B cell (primary cell): Measurements from ENCODE around the gene TOLLIP. TPM values are rescaled to one million over a fixed set of nuclear protein-coding genes. Genes with fewer than 3 reads are reported as not detected.

Source experiments
- ATAC-seq: fragments of 200-7000 bp; cut with Tn5 transposase; one replicate; pipeline ENCODE4 v1.10.0; 2021; ENCODE audit warnings: low read depth, mild to moderate bottlenecking, moderate number of reproducible peaks, moderate library complexity
- CTCF ChIA-PET: fragments of 350-600 bp; sonication (Branson Sonifier 250); formaldehyde crosslinking; loops from one replicate; lab custom pipeline; 2021; ENCODE audit warnings: antibody characterized with exemption, inconsistent platforms; lab: Charles Lee
- POLR2A ChIA-PET: fragments of 350-600 bp; sonication (Branson Sonifier 250); formaldehyde crosslinking; loops from one replicate; lab custom pipeline; 2021; ENCODE audit warnings: antibody characterized with exemption; lab: Charles Lee
- DNase-seq: peaks from one replicate; pipeline ENCODE4 v3.0.0; 2013
- H2AFZ ChIP-seq: 2 replicates; pipeline ENCODE4 v1.6.1; 2012; ENCODE audit warnings: mild to moderate bottlenecking, low read depth, low read length; ENCODE audit not compliant: insufficient read depth, poor library complexity, severe bottlenecking
- H3K27ac ChIP-seq, 2 donors: 1 replicate in 1 of 2; 2 replicates in 1 of 2; pipeline ENCODE4 v1.5.1; 2012 to 2013; ENCODE audit warnings: low read length in 2 of 2, mild to moderate bottlenecking in 2 of 2, moderate library complexity in 1 of 2
- H3K27me3 ChIP-seq, 4 experiments: fragments of 200-600 bp in 1 of 4; sonication (generic) in 1 of 4; replicated peaks in 1 of 4; 1 replicate in 2 of 4; 2 replicates in 2 of 4; pipeline versions ENCODE4 v1.6.1 to v1.7.0; 2013 to 2016; ENCODE audit warnings: low read length in 3 of 4, mild to moderate bottlenecking in 2 of 4, mixed read lengths in 1 of 4, moderate library complexity in 1 of 4; ENCODE audit not compliant: insufficient read depth in 4 of 4, control insufficient read depth in 3 of 4; ENCODE audit errors: control extremely low read depth in 1 of 4
- H3K36me3 ChIP-seq, 2 experiments: replicated peaks in 1 of 2; 1 replicate in 1 of 2; 2 replicates in 1 of 2; pipeline versions ENCODE4 v1.6.1 to v1.7.1; 2013; ENCODE audit warnings: low read length in 1 of 2; ENCODE audit not compliant: insufficient read depth in 2 of 2, control insufficient read depth in 1 of 2; ENCODE audit errors: control extremely low read depth in 1 of 2, extremely low read depth in 1 of 2
- H3K4me1 ChIP-seq, 2 donors: fragments of 200-600 bp in 1 of 2; sonication (generic) in 1 of 2; 1 replicate in 1 of 2; 2 replicates in 1 of 2; pipeline versions ENCODE4 v1.5.1 to v1.6.1; 2013 to 2017; ENCODE audit warnings: low read length in 2 of 2; ENCODE audit not compliant: control insufficient read depth in 2 of 2, insufficient read depth in 2 of 2
- H3K4me2 ChIP-seq: replicated peaks from 2 replicates; pipeline ENCODE3; 2012; ENCODE audit warnings: mild to moderate bottlenecking, low read depth, low read length; ENCODE audit not compliant: poor library complexity, severe bottlenecking
- H3K4me3 ChIP-seq, 5 experiments: fragments of 200-600 bp in 1 of 5; sonication (generic) in 1 of 5; 1 replicate in 3 of 5; 2 replicates in 2 of 5; pipeline versions ENCODE4 v1.5.1 to v1.7.0; 2011 to 2016; ENCODE audit warnings: low read length in 4 of 5, mild to moderate bottlenecking in 4 of 5, low read depth in 2 of 5, control low read depth in 1 of 5, moderate library complexity in 1 of 5; ENCODE audit not compliant: insufficient read depth in 1 of 5; ENCODE audit errors: control extremely low read depth in 1 of 5, extremely low read depth in 1 of 5
- H3K79me2 ChIP-seq: fragments of 200-600 bp; sonication (generic); one replicate; pipeline ENCODE4 v1.6.0; 2016; ENCODE audit warnings: low read length; ENCODE audit not compliant: control insufficient read depth, insufficient read depth
- H3K9ac ChIP-seq: fragments of 200-600 bp; sonication (generic); 2 replicates; pipeline ENCODE4 v1.6.1; 2017; ENCODE audit warnings: mild to moderate bottlenecking, low read length, moderate library complexity
- H3K9me3 ChIP-seq, 3 donors: one replicate each; pipeline versions ENCODE4 v1.6.1 to v1.7.1; 2013; ENCODE audit warnings: low read length in 2 of 3; ENCODE audit not compliant: control insufficient read depth in 2 of 3, insufficient read depth in 1 of 3; ENCODE audit errors: control extremely low read depth in 1 of 3
- H4K20me1 ChIP-seq: 2 replicates; pipeline ENCODE4 v1.6.0; 2012; ENCODE audit warnings: mild to moderate bottlenecking, low read length; ENCODE audit not compliant: insufficient read depth, control insufficient read depth, poor library complexity, severe bottlenecking
- H3K27ac Mint-ChIP-seq: one replicate; pipeline ENCODE4 v1.8.0; 2021; ENCODE audit warnings: mixed read lengths
- H3K27me3 Mint-ChIP-seq: one replicate; pipeline ENCODE4 v1.8.0; 2021; ENCODE audit warnings: mixed read lengths
- H3K4me1 Mint-ChIP-seq: one replicate; pipeline ENCODE4 v1.8.0; 2021; ENCODE audit warnings: mixed read lengths
- H3K4me3 Mint-ChIP-seq: one replicate; pipeline ENCODE4 v1.8.0; 2021; ENCODE audit warnings: mixed read lengths
- H3K9me3 Mint-ChIP-seq: one replicate; pipeline ENCODE4 v1.8.0; 2022; ENCODE audit warnings: mixed read lengths; ENCODE audit not compliant: insufficient read depth
- EZH2 ChIP-seq: IDR thresholded peaks from 2 replicates; pipeline ENCODE4 v1.6.1; 2012; ENCODE audit warnings: borderline replicate concordance, low read depth, mild to moderate bottlenecking, moderate library complexity, low read length; ENCODE audit not compliant: insufficient read depth, poor library complexity, severe bottlenecking
- WGBS: methylation state at CpG from one replicate; pipeline ENCODE4 v1.1.5; 2013; ENCODE audit warnings: missing lambda C conversion rate; ENCODE audit not compliant: insufficient coverage; 5-methylcytosine and 5-hydroxymethylcytosine counted together
- intact Hi-C: fragments of 100-400 bp; cut with micrococcal nuclease; formaldehyde crosslinking; loops from one replicate; pipeline ENCODE4 v1.10.0; 2022
- polyA plus RNA-seq: library from polyadenylated mRNA; depleted of rRNA; stranded (reverse); fragments of >200 nt; gene quantifications from 2 replicates; pipeline ENCODE4 v1.2.3, GENCODE V29; 2012
- total RNA-seq, 2 donors: library from RNA; stranded (reverse); fragments of 120-200 nt in 1 of 2; gene quantifications; 1 replicate in 1 of 2; 2 replicates in 1 of 2; pipeline versions ENCODE4 v1.2.3 to v1.2.4, GENCODE V29; 2013 to 2022
- TF ChIP-seq, protein P1 (sequence below): fragments of 200-600 bp; IDR thresholded peaks from one replicate; pipeline ENCODE4 v1.8.0; 2022; ENCODE audit warnings: antibody characterized with exemption, mild to moderate bottlenecking

Gene TOLLIP
- total and polyA plus RNA-seq, 2 donors (not counting 1 experiment from before 2014, with no cell fraction given), result 34.7 to 52.5 TPM

DNA sequence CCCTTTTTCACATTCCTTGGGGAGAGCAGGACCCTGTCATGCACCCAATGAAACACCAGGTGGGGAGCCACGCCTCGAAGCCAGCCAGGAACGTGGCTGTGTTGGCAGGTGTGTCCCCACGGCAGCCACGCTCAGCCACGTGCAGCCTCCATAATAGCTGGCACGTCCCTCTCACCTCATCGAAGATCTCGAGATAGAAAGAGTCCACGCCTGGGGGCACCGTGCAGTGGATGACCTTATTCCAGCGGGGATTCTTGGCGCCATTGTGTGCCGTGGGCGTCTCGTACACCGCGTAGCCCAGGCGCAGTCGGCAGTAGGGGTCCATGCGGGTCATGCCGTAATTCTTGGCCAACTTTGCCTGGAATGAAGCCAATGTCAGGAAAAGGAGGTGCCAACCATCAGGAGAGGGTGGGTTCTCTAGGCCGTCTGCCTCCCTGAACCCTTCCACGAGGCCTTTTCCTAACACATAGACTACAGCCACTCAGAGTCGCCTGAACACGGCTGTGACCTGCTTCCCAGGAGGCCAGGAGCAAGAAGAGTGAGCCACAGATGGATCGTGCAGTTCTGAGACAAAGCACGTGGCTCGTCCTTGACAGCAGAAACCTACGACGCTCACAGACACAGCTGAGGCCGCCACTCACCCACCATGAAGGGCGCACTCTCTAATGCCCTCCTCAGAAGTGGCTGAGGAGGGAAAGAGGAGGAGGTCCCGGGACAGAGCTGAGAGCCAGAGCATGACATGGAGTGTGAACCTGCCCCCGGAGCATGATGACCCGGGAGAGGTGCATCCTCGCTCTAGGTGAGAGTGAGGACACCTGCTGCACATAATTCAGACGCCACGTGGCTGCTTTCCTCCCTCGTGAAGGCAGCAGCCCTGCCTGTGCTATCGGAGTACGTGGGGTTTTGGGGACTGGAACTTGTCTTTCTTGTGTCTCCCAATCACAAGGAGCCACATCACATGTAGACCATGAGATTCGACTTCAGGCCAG lies 19.1 kb downstream of the TOLLIP start:
- DNase-seq (no peak), ATAC-seq (no peak)
- Mint-ChIP-seq H3K9me3 (no peaks in the 10 kb centered on the region), H3K27me3 (no peaks in the 10 kb centered on the region), H3K4me3 (no peak overlapping the region), H3K4me1 (no peaks in the 10 kb centered on the region), H3K27ac (no peak overlapping the region)
- no peak overlapping the region for H3K4me2 ChIP-seq
- intact Hi-C loops, result loop anchor here (10.0 kb wide), 1 partner anchor 224 kb away; no protein-coding TSS in a partner anchor
- POLR2A ChIA-PET, result no interaction called here
- CTCF ChIA-PET, result no interaction called here
- peaks cover 0 to 4% (median 0%) of the 10 kb centered on the region in 3 donors for H3K9me3 ChIP-seq
- H2AFZ ChIP-seq, result no peak overlapping the region
- no peaks in the 10 kb centered on the region for H3K4me1 ChIP-seq
- peaks cover 65% of the 10 kb centered on the region for H4K20me1 ChIP-seq
- H3K9ac ChIP-seq, result no peak overlapping the region
- no peak overlapping the region for H3K27ac ChIP-seq
- H3K4me3 ChIP-seq, result no peak overlapping the region
- peaks cover 53% of the 10 kb centered on the region for H3K79me2 ChIP-seq
- peaks cover 0 to 66% of the 10 kb centered on the region in 2 experiments for H3K36me3 ChIP-seq
- TF ChIP-seq EZH2, result no peak
- TF ChIP-seq, protein P1, sequence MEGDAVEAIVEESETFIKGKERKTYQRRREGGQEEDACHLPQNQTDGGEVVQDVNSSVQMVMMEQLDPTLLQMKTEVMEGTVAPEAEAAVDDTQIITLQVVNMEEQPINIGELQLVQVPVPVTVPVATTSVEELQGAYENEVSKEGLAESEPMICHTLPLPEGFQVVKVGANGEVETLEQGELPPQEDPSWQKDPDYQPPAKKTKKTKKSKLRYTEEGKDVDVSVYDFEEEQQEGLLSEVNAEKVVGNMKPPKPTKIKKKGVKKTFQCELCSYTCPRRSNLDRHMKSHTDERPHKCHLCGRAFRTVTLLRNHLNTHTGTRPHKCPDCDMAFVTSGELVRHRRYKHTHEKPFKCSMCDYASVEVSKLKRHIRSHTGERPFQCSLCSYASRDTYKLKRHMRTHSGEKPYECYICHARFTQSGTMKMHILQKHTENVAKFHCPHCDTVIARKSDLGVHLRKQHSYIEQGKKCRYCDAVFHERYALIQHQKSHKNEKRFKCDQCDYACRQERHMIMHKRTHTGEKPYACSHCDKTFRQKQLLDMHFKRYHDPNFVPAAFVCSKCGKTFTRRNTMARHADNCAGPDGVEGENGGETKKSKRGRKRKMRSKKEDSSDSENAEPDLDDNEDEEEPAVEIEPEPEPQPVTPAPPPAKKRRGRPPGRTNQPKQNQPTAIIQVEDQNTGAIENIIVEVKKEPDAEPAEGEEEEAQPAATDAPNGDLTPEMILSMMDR, result no peak
- no peaks in the 10 kb centered on the region for H3K27me3 ChIP-seq
- 97% methylated on average over 36 of the region's 43 CpGs for WGBS
